Renal pelvis (tissue), 4 donors: ENCODE data around the gene SIGLEC11. TPM values are rescaled to one million over a fixed set of nuclear protein-coding genes. Genes with fewer than 3 reads are reported as not detected.
"Not testable (repeated sequence)": the region's sequence is repeated elsewhere in the genome, so short reads cannot be mapped to it uniquely, and the experiment has no call there.

Source experiments
- DNase-seq: peaks from one replicate; pipeline ENCODE4 v3.0.0-alpha.2; 2013
- polyA plus RNA-seq, 3 donors: library from polyadenylated mRNA; unstranded; fragments of 120-200 nt; gene quantifications; one replicate each; pipeline ENCODE4 v1.2.1, GENCODE V29; 2013; ENCODE audit not compliant: insufficient read length in 3 of 3

The SIGLEC11 gene
- polyA plus RNA-seq, 3 donors, result 3.2 to 5.5 (median 4.5) TPM

GRCh38 chr19:49929121-49929610 is 31.8 kb downstream of the SIGLEC11 start, which contains the start of the genes ATF5 and NUP62:
Gene ATF5 (plus strand): TSS chr19:49929205. CDS start chr19:49930851, 1,646 bp downstream.
Gene NUP62 (minus strand): TSS chr19:49929504. CDS start chr19:49909807, 19,697 bp downstream.
- DNase-seq, result no peak

- no peak for DNase-seq
Observed at GRCh38 chr19:49927526-49928264, 33.3 kb downstream of the SIGLEC11 start.

GRCh38 chr19:49926515-49926914 is 34.5 kb downstream of the SIGLEC11 start:
- DNase-seq, result no peak

- no peak for DNase-seq
Observed at GRCh38 chr19:49925486-49925885, 35.5 kb downstream of the SIGLEC11 start.

- not testable (repeated sequence) for DNase-seq
Observed at GRCh38 chr19:49924881-49925210, 36.1 kb downstream of the SIGLEC11 start.

GRCh38 chr19:49924004-49924880 is 36.7 kb downstream of the SIGLEC11 start:
- DNase-seq, result no peak

- no peak for DNase-seq
Observed at GRCh38 chr19:49923055-49924003, 37.6 kb downstream of the SIGLEC11 start.

GRCh38 chr19:49921871-49922795 is 38.8 kb downstream of the SIGLEC11 start:
- no peak for DNase-seq

- DNase-seq, result no peak
Observed at GRCh38 chr19:49920624-49921363, 40.2 kb downstream of the SIGLEC11 start.

- DNase-seq, result no peak
Observed at GRCh38 chr19:49918089-49918488, 42.9 kb downstream of the SIGLEC11 start.

GRCh38 chr19:49916839-49917733 is 43.9 kb downstream of the SIGLEC11 start:
- no peak for DNase-seq

- DNase-seq, result no peak
Observed at GRCh38 chr19:49915271-49915670, 45.7 kb downstream of the SIGLEC11 start.

GRCh38 chr19:49913720-49914119 is 47.3 kb downstream of the SIGLEC11 start:
- DNase-seq, result no peak

- DNase-seq, result no peak
Observed at GRCh38 chr19:49912965-49913685, 47.8 kb downstream of the SIGLEC11 start.

GRCh38 chr19:49911381-49912145 is 49.4 kb downstream of the SIGLEC11 start:
- no peak for DNase-seq

- no peak for DNase-seq
Observed at GRCh38 chr19:49910179-49910578, 50.8 kb downstream of the SIGLEC11 start.
